GM12878 (cell line): ENCODE measurements around the gene ACTL7A. TPM values are rescaled to one million over a fixed set of nuclear protein-coding genes. Genes with fewer than 3 reads are reported as not detected.

Experiments used
- ATAC-seq: fragments of 200-7000 bp; cut with Tn5 transposase; 3 replicates; pipeline ENCODE4 v1.9.1; 2020; ENCODE audit warnings: mild to moderate bottlenecking, moderate library complexity
- BruUV-seq: library from RNA; stranded (reverse); fragments of 400-500 nt; replicated peaks from 2 replicates; lab custom pipeline; 2021; lab: Mats Ljungman, UMichigan
- CTCF ChIA-PET: fragments of 300-600 bp; sonication (Branson Sonifier 250); formaldehyde crosslinking; extraction: SDS; loops from one replicate; lab custom pipeline; 2021; ENCODE audit warnings: inconsistent platforms; lab: Yijun Ruan, JAX
- POLR2A ChIA-PET: fragments of 350-600 bp; formaldehyde crosslinking; extraction: SDS; loops from one replicate; lab custom pipeline; 2021; ENCODE audit warnings: inconsistent platforms; lab: Charles Lee
- RAD21 ChIA-PET: fragments of 300-600 bp; sonication (Branson Sonifier 250); formaldehyde crosslinking; loops from one replicate; lab custom pipeline; 2023; ENCODE audit warnings: antibody characterized with exemption; ENCODE audit not compliant: unreplicated experiment; lab: Charles Lee
- SMC1A ChIA-PET: fragments of 300-600 bp; sonication (Branson Sonifier 250); formaldehyde crosslinking; loops from one replicate; lab custom pipeline; 2023; ENCODE audit not compliant: unreplicated experiment, uncharacterized antibody; lab: Charles Lee
- DNase-seq: peaks from one replicate; pipeline ENCODE4 v3.0.0-alpha.2; 2011; ENCODE audit warnings: low read depth, low spot score
- FAIRE-seq: peaks from 3 replicates; lab custom pipeline; 2011; peaks lifted over from hg19 to GRCh38; lab: Jason Lieb, UNC
- H2AFZ ChIP-seq: 2 replicates; pipeline ENCODE4 v1.6.0; 2011; ENCODE audit warnings: low read depth, low read length, control low read depth; ENCODE audit not compliant: control insufficient read depth
- H3K27ac ChIP-seq: 2 replicates; pipeline ENCODE4 v1.5.1; 2011; ENCODE audit warnings: control low read depth; ENCODE audit not compliant: control insufficient read depth, insufficient read depth
- H3K27me3 ChIP-seq, 2 experiments: replicated peaks in 1 of 2; 2 replicates each; pipeline versions ENCODE4 v1.6.0 to v1.6.1; 2011; ENCODE audit warnings: low read length in 1 of 2; ENCODE audit not compliant: control insufficient read depth in 2 of 2, insufficient read depth in 2 of 2
- H3K36me3 ChIP-seq, 2 experiments: 2 replicates each; pipeline ENCODE4 v1.5.1; 2011; ENCODE audit warnings: low read length in 1 of 2; ENCODE audit not compliant: control insufficient read depth in 2 of 2, insufficient read depth in 2 of 2
- H3K4me1 ChIP-seq: 2 replicates; pipeline ENCODE4 v1.6.1; 2011; ENCODE audit warnings: mild to moderate bottlenecking, low read length, moderate library complexity, mixed read lengths; ENCODE audit not compliant: control insufficient read depth, insufficient read depth
- H3K4me2 ChIP-seq: 2 replicates; pipeline ENCODE4 v1.6.0; 2011; ENCODE audit warnings: control low read depth; ENCODE audit not compliant: control insufficient read depth, insufficient read depth
- H3K4me3 ChIP-seq: fragments of 200-600 bp; sonication (generic); 2 replicates; pipeline ENCODE4 v1.5.1; 2016
- H3K79me2 ChIP-seq: 2 replicates; pipeline ENCODE4 v1.6.0; 2011; ENCODE audit warnings: low read length; ENCODE audit not compliant: control insufficient read depth, insufficient read depth
- H3K9ac ChIP-seq: 2 replicates; pipeline ENCODE4 v1.8.0; 2011; ENCODE audit warnings: low read length, control low read depth, mixed read lengths; ENCODE audit not compliant: control insufficient read depth, insufficient read depth
- H3K9me3 ChIP-seq: replicated peaks from 3 replicates; pipeline ENCODE4 v1.5.1; 2011; ENCODE audit warnings: mild to moderate bottlenecking, low read length; ENCODE audit not compliant: control insufficient read depth, insufficient read depth
- H4K20me1 ChIP-seq: 2 replicates; pipeline ENCODE4 v1.6.0; 2011; ENCODE audit not compliant: control insufficient read depth, insufficient read depth
- HDAC6 ChIP-seq: fragments of 200-600 bp; sonication (generic); IDR thresholded peaks from one replicate; pipeline ENCODE4 v1.8.0; 2017; ENCODE audit warnings: antibody characterized with exemption; ENCODE audit not compliant: unreplicated experiment
- JUNB ChIP-seq: IDR thresholded peaks from 2 replicates; pipeline ENCODE4 v1.6.1; 2016; ENCODE audit warnings: antibody characterized with exemption, mild to moderate bottlenecking
- MAX ChIP-seq: IDR thresholded peaks from 2 replicates; pipeline ENCODE4 v1.6.1; 2012; ENCODE audit warnings: low read depth, low read length, improper control_type of control experiment
- MEF2A ChIP-seq: IDR thresholded peaks from 2 replicates; pipeline ENCODE4 v1.6.1; 2011; ENCODE audit warnings: low read depth, mild to moderate bottlenecking, low read length, moderate library complexity; ENCODE audit not compliant: insufficient read depth
- MTA2 ChIP-seq: fragments of 450-650 bp; IDR thresholded peaks from 2 replicates; pipeline ENCODE4 v1.6.1; 2016; ENCODE audit warnings: low read depth, mild to moderate bottlenecking, moderate library complexity
- NKRF ChIP-seq: fragments of 450-650 bp; conservative IDR thresholded peaks from 2 replicates; pipeline ENCODE4 v1.6.1; 2017; ENCODE audit warnings: mild to moderate bottlenecking, moderate library complexity
- RELA ChIP-seq: fragments of 450-650 bp; IDR thresholded peaks from 2 replicates; pipeline ENCODE4 v1.8.0; 2014; ENCODE audit warnings: borderline replicate concordance; ENCODE audit not compliant: partially characterized antibody
- SMC3 ChIP-seq: IDR thresholded peaks from 2 replicates; pipeline ENCODE4 v1.6.1; 2011; ENCODE audit warnings: low read length, improper control_type of control experiment, borderline replicate concordance
- TBL1XR1 ChIP-seq: IDR thresholded peaks from 2 replicates; pipeline ENCODE4 v1.6.1; 2012; ENCODE audit warnings: low read depth, low read length, improper control_type of control experiment
- TCF7 ChIP-seq: IDR thresholded peaks from 2 replicates; pipeline ENCODE4 v1.6.1; 2014; ENCODE audit warnings: antibody characterized with exemption, borderline replicate concordance
- ZBED1 ChIP-seq: IDR thresholded peaks from 2 replicates; pipeline ENCODE4 v1.6.1; 2016; ENCODE audit warnings: borderline replicate concordance
- ZBTB40 ChIP-seq: fragments of 450-650 bp; IDR thresholded peaks from 2 replicates; pipeline ENCODE4 v1.6.1; 2016; ENCODE audit warnings: mild to moderate bottlenecking, moderate library complexity, borderline replicate concordance
- ZNF687 ChIP-seq: fragments of 450-650 bp; IDR thresholded peaks from 2 replicates; pipeline ENCODE4 v1.6.1; 2017; ENCODE audit warnings: mild to moderate bottlenecking, moderate library complexity
- ZSCAN29 ChIP-seq: fragments of 450-650 bp; IDR thresholded peaks from 2 replicates; pipeline ENCODE4 v1.6.1; 2017; ENCODE audit warnings: mild to moderate bottlenecking, moderate library complexity
- ZZZ3 ChIP-seq: IDR thresholded peaks from 2 replicates; pipeline ENCODE4 v1.6.1; 2011; ENCODE audit warnings: low read depth; ENCODE audit not compliant: control insufficient read depth, insufficient read length
- WGBS: methylation state at CpG from one replicate; pipeline ENCODE4 v1.1.6; 2016; ENCODE audit warnings: low lambda C conversion rate; ENCODE audit not compliant: insufficient replicate concordance, insufficient coverage; ENCODE audit errors: missing lambda C conversion rate; 5-methylcytosine and 5-hydroxymethylcytosine counted together
- in situ Hi-C: fragments of 300-500 bp; cut with MboI; formaldehyde crosslinking; loops from 9 replicates; pipeline ENCODE4 v1.14.3; 2018; ENCODE audit warnings: mixed read lengths
- intact Hi-C: fragments of 100-400 bp; cut with micrococcal nuclease; formaldehyde crosslinking; loops from one replicate; pipeline ENCODE4 v1.14.2; 2022; ENCODE audit not compliant: unreplicated experiment
- polyA plus RNA-seq, 11 experiments: library from polyadenylated mRNA; depleted of rRNA in 4 of 11; unstranded in 6 of 11; stranded (reverse) in 5 of 11; fragments of >200 nt; fragmentation: Nextera tagmentation in 4 of 11; fragmentation: Illumina TruSeq in 1 of 11; extraction: Ambion mirVana in 4 of 11; extraction: Trizol in 1 of 11; gene quantifications; 1 replicate in 1 of 11; 2 replicates in 10 of 11; pipeline versions ENCODE4 v1.2.1 to v1.2.3, GENCODE V29; 2011 to 2016; ENCODE audit warnings: inconsistent platforms in 2 of 11, missing spikeins in 2 of 11, low read depth in 1 of 11
- total RNA-seq, 4 experiments: library from RNA; depleted of rRNA in 3 of 4; stranded (reverse); fragments of >200 nt in 3 of 4; fragmentation: Illumina TruSeq in 1 of 4; extraction: Trizol in 1 of 4; gene quantifications; 2 replicates each; pipeline versions ENCODE4 v1.2.1 to v1.2.3, GENCODE V29; 2013 to 2021

The ACTL7A gene
- total and polyA plus RNA-seq, 10 of the 15 experiments (the other 5 are each of a cell fraction or from before 2014, with no cell fraction given) = not detected

- ChIA-PET POLR2A (no interaction called here), CTCF (interaction anchor here (0.5 kb wide), 2 partner anchors 11 to 234 kb away, joined by 3 read pairs; no protein-coding TSS in a partner anchor)
- no peak for FAIRE-seq
- TF ChIP-seq ZNF687 (no peak), ZZZ3 (no peak), TBL1XR1 (no peak), SMC3 (no peak), ZBED1 (no peak), MTA2 (no peak), TCF7 (no peak), NKRF (no peak), ZSCAN29 (no peak), MEF2A (no peak), JUNB (no peak), HDAC6 (no peak), MAX (no peak), ZBTB40 (no peak), RELA (no peak)
Measured at GRCh38 chr9:108876425-108876824, 14.4 kb downstream of the ACTL7A start.

More at GRCh38 chr9:108876425-108876824, 14.4 kb downstream of the ACTL7A start:
- Histone ChIP-seq H3K4me2 (no peak overlapping the region), H3K4me3 (no peak overlapping the region), H2AFZ (no peak overlapping the region), H3K27ac (no peak overlapping the region), H4K20me1 (no peaks in the 10 kb centered on the region), H3K36me3 (peaks cover 6 to 20% of the 10 kb centered on the region in 2 experiments), H3K9ac (no peak overlapping the region), H3K4me1 (no peaks in the 10 kb centered on the region), H3K9me3 (no peaks in the 10 kb centered on the region), H3K27me3 (no peaks in the 10 kb centered on the region), H3K79me2 (no peaks in the 10 kb centered on the region)
- DNase-seq = no peak
- SMC1A ChIA-PET = interaction anchor here (2.3 kb wide), 1 partner anchor 13 kb away, joined by 9 read pairs; no protein-coding TSS in a partner anchor
- BruUV-seq = no TSS peak
- ATAC-seq = no peak
- WGBS = 91% methylated on average over 5 of the region's 5 CpGs
- intact Hi-C loops (no loop called here), in situ Hi-C loops (no loop called here)
- RAD21 ChIA-PET = no interaction called here
